NCI-H446 (cell line): ENCODE results near the gene PIGZ.

ENCODE experiments used
- DNase-seq, 2 experiments: peaks; one replicate each; lab custom pipeline; 2025; lab: John Stamatoyannopoulos, UW

PIGZ gene

GRCh38 chr3:196981657-196982056, 13.0 kb upstream of the PIGZ start:
- no peak for DNase-seq

- no peak for DNase-seq
Observed at GRCh38 chr3:196979545-196979944, 10.9 kb upstream of the PIGZ start.

- no peak for DNase-seq
Observed at GRCh38 chr3:196976941-196977340, 8.3 kb upstream of the PIGZ start.

- no peak for DNase-seq
Observed at GRCh38 chr3:196975349-196975748, 6.7 kb upstream of the PIGZ start.

GRCh38 chr3:196974661-196975060, 6.0 kb upstream of the PIGZ start:
- no peak for DNase-seq

GRCh38 chr3:196971094-196971698, 2.6 kb upstream of the PIGZ start:
- DNase-seq: no peak

GRCh38 chr3:196970547-196971093, 2.0 kb upstream of the PIGZ start:
- DNase-seq: no peak

GRCh38 chr3:196969660-196970546, 1.3 kb upstream of the PIGZ start:
- DNase-seq: peak; percentile 37 to 73

GRCh38 chr3:196969134-196969659, 564 bp upstream of the PIGZ start:
- DNase-seq: no peak

- no peak for DNase-seq
Observed at GRCh38 chr3:196967412-196968232, 1.0 kb downstream of the PIGZ start.

- DNase-seq: no peak
Observed at GRCh38 chr3:196966526-196967401, 1.9 kb downstream of the PIGZ start.

- DNase-seq: no peak
Observed at GRCh38 chr3:196965804-196966173, 2.8 kb downstream of the PIGZ start.

GRCh38 chr3:196965112-196965803, 3.4 kb downstream of the PIGZ start:
- DNase-seq: no peak

GRCh38 chr3:196963631-196963953, 5.0 kb downstream of the PIGZ start:
- DNase-seq: no peak

GRCh38 chr3:196962930-196963630, 5.6 kb downstream of the PIGZ start:
- DNase-seq: no peak

GRCh38 chr3:196962108-196962929, 6.3 kb downstream of the PIGZ start:
- no peak for DNase-seq

GRCh38 chr3:196954832-196955231, 13.8 kb downstream of the PIGZ start:
- DNase-seq: no peak

GRCh38 chr3:196951371-196951770, 17.3 kb downstream of the PIGZ start:
- no peak for DNase-seq

GRCh38 chr3:196949750-196950149, 18.9 kb downstream of the PIGZ start:
- no peak for DNase-seq
